B cell (primary cell): ENCODE results near the gene EXOC6B.

Experiments used
- CTCF ChIP-seq: fragments of 200-600 bp; IDR thresholded peaks from one replicate; pipeline ENCODE4 v1.8.0; 2022; ENCODE audit warnings: antibody characterized with exemption, mild to moderate bottlenecking
- EZH2 ChIP-seq: IDR thresholded peaks from 2 replicates; pipeline ENCODE4 v1.6.1; 2012; ENCODE audit warnings: borderline replicate concordance, low read depth, mild to moderate bottlenecking, moderate library complexity, low read length; ENCODE audit not compliant: insufficient read depth, poor library complexity, severe bottlenecking

GRCh38 chr2:72796766-72797165 is 29.1 kb downstream of the EXOC6B start:
- TF ChIP-seq CTCF = no peak
- no peak for TF ChIP-seq EZH2
